ENCODE data around the gene NECAB2.

GRCh38 chr16:84036131-84036530 lies 68.1 kb downstream of the NECAB2 start:
- TF ChIP-seq, protein P1, sequence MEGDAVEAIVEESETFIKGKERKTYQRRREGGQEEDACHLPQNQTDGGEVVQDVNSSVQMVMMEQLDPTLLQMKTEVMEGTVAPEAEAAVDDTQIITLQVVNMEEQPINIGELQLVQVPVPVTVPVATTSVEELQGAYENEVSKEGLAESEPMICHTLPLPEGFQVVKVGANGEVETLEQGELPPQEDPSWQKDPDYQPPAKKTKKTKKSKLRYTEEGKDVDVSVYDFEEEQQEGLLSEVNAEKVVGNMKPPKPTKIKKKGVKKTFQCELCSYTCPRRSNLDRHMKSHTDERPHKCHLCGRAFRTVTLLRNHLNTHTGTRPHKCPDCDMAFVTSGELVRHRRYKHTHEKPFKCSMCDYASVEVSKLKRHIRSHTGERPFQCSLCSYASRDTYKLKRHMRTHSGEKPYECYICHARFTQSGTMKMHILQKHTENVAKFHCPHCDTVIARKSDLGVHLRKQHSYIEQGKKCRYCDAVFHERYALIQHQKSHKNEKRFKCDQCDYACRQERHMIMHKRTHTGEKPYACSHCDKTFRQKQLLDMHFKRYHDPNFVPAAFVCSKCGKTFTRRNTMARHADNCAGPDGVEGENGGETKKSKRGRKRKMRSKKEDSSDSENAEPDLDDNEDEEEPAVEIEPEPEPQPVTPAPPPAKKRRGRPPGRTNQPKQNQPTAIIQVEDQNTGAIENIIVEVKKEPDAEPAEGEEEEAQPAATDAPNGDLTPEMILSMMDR (conservative IDR thresholded peaks at IDR 0.05 in 1 of 2, IDR thresholded peaks at IDR 0.05 in 1 of 2; ENCODE audit: low read depth in 1 of 2, low read length in 2 of 2) = no peak
- TF ChIP-seq EZH2 (IDR thresholded peaks at IDR 0.05; ENCODE audit: low read length, missing control alignments) = no peak

Data from fibroblast of lung (primary cell).